GM20000 (cell line): ENCODE data around the gene PKM.

Source experiments
- DNase-seq: peaks from one replicate; pipeline ENCODE4 v3.0.0; 2012; ENCODE audit warnings: low spot score
- TF ChIP-seq, protein P1 (sequence below): IDR thresholded peaks from 2 replicates; pipeline ENCODE4 v1.5.1; 2012; ENCODE audit warnings: mild to moderate bottlenecking, control low read depth; ENCODE audit errors: extremely low read depth, missing control alignments

Gene PKM

DNA sequence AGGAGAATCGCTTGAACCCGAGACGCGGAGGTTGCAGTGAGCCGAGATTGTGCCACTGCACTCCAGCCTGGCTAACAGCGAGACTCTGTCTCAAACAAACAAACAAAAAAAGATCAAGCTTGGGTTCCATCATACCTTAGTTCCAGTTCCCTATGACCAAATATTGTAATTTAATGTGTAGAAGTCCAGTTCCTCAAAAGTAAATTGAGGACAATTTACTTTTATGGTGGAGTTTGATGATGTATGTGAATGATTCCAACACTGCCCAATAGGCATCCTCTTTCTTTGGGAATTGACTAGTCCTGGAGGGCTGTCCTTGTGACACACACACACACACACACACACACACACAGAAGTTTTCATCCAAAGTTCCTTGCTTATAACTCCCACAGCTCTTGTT lies 2.8 kb upstream of the PKM start:
- TF ChIP-seq, protein P1, sequence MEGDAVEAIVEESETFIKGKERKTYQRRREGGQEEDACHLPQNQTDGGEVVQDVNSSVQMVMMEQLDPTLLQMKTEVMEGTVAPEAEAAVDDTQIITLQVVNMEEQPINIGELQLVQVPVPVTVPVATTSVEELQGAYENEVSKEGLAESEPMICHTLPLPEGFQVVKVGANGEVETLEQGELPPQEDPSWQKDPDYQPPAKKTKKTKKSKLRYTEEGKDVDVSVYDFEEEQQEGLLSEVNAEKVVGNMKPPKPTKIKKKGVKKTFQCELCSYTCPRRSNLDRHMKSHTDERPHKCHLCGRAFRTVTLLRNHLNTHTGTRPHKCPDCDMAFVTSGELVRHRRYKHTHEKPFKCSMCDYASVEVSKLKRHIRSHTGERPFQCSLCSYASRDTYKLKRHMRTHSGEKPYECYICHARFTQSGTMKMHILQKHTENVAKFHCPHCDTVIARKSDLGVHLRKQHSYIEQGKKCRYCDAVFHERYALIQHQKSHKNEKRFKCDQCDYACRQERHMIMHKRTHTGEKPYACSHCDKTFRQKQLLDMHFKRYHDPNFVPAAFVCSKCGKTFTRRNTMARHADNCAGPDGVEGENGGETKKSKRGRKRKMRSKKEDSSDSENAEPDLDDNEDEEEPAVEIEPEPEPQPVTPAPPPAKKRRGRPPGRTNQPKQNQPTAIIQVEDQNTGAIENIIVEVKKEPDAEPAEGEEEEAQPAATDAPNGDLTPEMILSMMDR: no peak
- DNase-seq: no peak

DNA sequence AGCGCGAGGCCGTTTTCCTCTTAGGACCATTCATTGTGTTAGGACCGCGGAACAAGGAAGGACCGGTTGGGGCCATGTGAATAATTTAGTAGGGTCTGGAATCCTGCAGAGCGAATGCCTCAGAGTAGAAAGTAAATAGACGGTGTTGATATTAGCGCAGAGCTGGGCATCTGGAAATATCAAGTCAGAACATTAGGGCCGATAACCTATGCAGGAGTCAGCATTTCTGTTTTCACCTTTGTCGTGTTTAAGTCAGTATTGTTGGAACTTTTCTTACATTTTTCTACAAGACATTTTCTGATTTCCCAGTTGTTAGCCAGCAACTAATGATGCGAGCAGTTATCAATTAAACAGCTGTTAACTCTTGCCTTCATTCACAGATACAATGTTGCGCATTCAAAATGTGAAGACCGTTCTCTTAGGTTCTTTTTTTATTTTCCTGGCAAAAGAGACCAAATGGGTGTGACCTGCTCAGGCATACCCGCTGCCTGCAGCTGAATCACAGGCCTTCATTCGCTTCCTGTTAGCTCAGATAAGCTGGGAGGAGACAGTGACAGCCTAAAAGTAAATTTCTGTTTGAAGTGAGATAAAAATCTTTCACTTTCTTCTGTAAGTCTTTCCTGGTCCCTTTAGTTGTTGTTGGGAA lies 966 bp upstream of the PKM start:
- TF ChIP-seq, protein P1: no peak
- DNase-seq: peak; percentile 33

DNA sequence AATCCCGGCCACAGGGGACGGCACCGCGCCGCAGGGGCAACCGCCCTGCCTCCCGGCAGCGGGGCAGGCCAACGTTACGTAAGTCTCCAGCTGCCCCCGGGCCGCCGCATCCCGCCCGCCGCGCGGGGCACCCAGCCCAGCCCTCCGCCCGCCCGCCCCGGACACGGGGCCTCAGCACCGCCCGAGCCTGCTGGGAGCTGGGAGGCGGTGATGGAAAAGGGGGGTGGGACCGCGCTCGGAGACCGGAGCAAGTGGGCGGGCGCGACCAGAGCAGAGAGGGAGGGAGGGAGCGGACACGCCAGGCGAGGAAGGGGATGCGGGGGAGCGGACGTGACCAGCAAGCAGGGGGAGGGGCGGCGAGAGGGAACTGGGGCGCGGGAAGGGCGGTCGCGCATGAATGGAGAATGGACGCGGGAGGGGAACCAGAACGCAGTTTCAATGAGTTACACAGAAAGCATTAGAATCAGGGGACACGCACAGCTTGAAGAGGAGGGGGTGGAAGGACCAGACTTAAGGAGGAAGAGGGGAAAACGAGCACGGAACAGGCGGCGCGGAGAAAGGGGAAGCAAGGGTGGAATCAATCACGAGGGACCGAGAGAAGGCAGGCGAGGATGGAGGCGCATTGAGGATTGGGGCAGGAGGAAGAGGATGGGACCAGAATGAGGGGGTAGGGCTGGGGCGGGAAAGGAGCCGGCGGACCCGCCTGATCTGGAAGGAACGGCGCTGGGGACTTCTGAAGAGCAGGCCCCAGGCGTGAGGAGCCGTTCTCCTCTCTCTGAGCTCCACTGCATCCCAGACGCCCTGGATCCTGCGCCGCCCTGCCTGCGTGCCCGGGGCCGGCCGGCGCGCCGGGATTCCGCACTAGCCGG lies 559 bp downstream of the PKM start:
- DNase-seq: peak; percentile 83
- TF ChIP-seq, protein P1: no peak

DNA sequence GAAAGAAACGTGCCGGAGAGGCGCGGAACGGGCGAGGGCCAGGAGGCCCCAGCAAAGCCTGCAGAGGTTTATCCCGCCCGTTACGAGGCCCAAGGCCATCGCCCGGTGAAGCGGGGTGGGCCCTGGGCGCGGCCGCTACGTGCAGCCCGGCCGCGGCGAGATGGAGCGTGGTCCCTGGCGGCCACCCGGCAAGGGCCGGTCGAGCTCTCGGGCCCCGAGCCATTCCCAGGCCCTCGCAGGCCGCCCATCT lies 1.1 kb downstream of the PKM start:
- DNase-seq: no peak
- TF ChIP-seq, protein P1: no peak

DNA sequence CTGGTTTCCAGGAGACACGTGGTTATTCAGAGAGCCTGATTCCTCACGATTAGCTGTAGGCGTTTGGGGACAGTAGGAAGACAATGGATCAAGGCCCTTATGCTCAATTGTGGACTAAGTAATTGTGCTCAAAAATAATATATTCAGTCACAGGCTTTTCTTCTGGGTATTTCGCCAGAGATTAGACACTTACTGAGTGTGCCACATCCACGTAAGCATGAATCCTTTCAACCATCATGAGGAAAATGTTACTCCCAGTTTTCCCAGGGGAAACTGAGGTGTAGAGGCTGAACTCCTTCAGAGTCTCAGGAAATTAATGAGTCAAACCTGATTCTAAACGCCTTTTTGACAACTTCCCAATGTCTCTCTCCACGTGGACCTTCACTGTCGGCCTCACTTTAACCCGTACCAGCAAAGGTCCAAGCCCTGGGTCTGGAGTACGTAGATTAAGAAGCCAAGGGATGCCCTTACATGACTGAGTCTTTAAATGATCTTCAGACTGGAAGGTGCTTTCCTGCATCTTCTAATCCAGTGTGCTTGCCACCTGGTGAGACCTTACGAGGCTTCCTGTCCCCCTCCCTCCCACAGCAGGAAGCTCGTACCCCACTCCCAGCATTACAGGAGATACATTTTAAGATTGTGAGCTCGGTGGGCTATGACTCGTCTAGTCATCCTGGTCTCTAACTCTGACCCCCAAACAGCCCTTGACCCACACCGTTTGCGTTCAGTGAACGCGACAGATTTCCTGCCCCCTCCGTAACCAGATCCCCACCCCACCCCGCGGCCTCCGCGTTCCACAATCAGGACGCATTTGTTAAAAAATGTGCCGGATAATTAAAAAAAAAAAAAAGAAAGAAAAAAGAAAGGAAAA lies 1.7 kb downstream of the PKM start:
- TF ChIP-seq, protein P1: no peak
- DNase-seq: peak; percentile 32

DNA sequence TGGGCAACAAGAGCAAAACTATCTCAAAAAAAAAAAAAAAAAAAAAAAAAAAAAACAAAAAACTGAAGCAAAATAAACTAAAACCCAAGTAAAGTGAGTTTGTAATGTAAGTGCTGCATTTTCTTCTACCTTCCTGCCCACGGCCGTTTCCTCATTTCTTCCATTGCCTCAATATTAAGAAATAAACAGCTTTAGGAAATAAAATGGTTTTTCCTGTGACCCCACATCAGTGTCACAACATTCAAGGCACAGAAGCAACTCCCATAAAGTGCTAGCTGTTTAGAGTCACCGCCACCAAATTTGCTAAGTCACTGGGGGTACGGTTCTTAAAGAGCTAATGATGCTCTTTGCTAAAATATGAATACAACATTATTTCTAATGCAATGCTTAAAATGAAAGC lies 3.3 kb downstream of the PKM start:
- DNase-seq: no peak
- TF ChIP-seq, protein P1: no peak

DNA sequence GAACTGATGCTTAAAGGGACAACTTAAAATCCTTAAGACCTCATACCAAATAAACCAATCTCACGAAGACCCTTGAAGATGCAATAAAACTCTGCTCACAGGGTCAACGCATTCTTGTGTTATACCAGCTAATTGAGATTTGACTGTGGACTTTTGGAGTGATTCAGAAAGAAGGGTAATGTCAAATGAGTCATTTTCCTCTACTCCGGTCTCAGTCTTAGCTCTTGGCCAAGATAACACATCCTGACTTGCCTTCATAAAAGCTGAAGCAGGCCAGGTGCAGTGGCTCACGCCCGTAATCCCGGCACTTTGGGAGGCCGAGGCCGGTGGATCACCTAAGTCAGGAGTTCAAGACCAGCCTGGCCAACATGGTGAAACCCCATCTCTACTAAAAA lies 3.8 kb downstream of the PKM start:
- TF ChIP-seq, protein P1: no peak
- no peak for DNase-seq
